HG03558 (cell line): ENCODE data around the gene FAM3A.
"Not testable (repeated sequence)": the region's sequence is repeated elsewhere in the genome, so short reads cannot be mapped to it uniquely, and the experiment has no call there.

Experiments
- ATAC-seq: cut with Tn5 transposase; IDR thresholded peaks from one replicate; pipeline ENCODE4 v1.9.1; 2021; ENCODE audit warnings: moderate number of reproducible peaks; ENCODE audit not compliant: unreplicated experiment; ENCODE audit errors: extremely low read depth

FAM3A gene

GRCh38 chrX:154515966-154516655, at the start of gene FAM3A:
FAM3A (minus strand) TSS chrX:154516232; CDS start chrX:154515772, 460 bp downstream.
- ATAC-seq: peak; percentile 60

GRCh38 chrX:154562295-154562694, 46.3 kb upstream of the FAM3A start:
- not testable (repeated sequence) for ATAC-seq

GRCh38 chrX:154560326-154560725, 44.3 kb upstream of the FAM3A start:
- not testable (repeated sequence) for ATAC-seq

- ATAC-seq: not testable (repeated sequence)
Observed at GRCh38 chrX:154558896-154559295, 42.9 kb upstream of the FAM3A start.

- ATAC-seq: not testable (repeated sequence)
Observed at GRCh38 chrX:154558060-154558690, 42.1 kb upstream of the FAM3A start.

GRCh38 chrX:154552112-154552806, 36.2 kb upstream of the FAM3A start:
- ATAC-seq: not testable (repeated sequence)

GRCh38 chrX:154549766-154550165, 33.7 kb upstream of the FAM3A start:
- no peak for ATAC-seq

GRCh38 chrX:154548028-154548316, 31.9 kb upstream of the FAM3A start:
- ATAC-seq: no peak

GRCh38 chrX:154547245-154548027, 31.4 kb upstream of the FAM3A start, which contains the start of gene IKBKG:
IKBKG (plus strand) TSS chrX:154547620; CDS start chrX:154552003, 4,383 bp downstream.
- ATAC-seq: peak; percentile 71

GRCh38 chrX:154546354-154547244, 30.6 kb upstream of the FAM3A start, which contains the start of gene G6PD:
G6PD (minus strand) TSS chrX:154546846; CDS start chrX:154546155, 691 bp downstream.
- peak; percentile 19 for ATAC-seq

GRCh38 chrX:154545673-154546274, 29.7 kb upstream of the FAM3A start:
- ATAC-seq: no peak

- no peak for ATAC-seq
Observed at GRCh38 chrX:154542723-154543424, 26.8 kb upstream of the FAM3A start.

GRCh38 chrX:154541896-154542722, 26.1 kb upstream of the FAM3A start:
- ATAC-seq: no peak

GRCh38 chrX:154541589-154541895, 25.5 kb upstream of the FAM3A start:
- no peak for ATAC-seq

GRCh38 chrX:154540897-154541535, 25.0 kb upstream of the FAM3A start:
- no peak for ATAC-seq

- ATAC-seq: not testable (repeated sequence)
Observed at GRCh38 chrX:154540365-154540764, 24.3 kb upstream of the FAM3A start.

GRCh38 chrX:154539077-154539476, 23.0 kb upstream of the FAM3A start:
- ATAC-seq: no peak
